Muscle of leg (tissue), 11 donors: Measurements from ENCODE around the gene FBXO34. TPM values are rescaled to one million over a fixed set of nuclear protein-coding genes. Genes with fewer than 3 reads are reported as not detected.
"Not testable (repeated sequence)": the region's sequence is repeated elsewhere in the genome, so short reads cannot be mapped to it uniquely, and the experiment has no call there.

Experiments
- DNase-seq: peaks from one replicate; pipeline ENCODE4 v3.0.0; 2013
- H3K27ac ChIP-seq: one replicate; pipeline ENCODE4 v1.5.1; 2013; ENCODE audit warnings: mild to moderate bottlenecking, low read length, control low read depth
- H3K27me3 ChIP-seq: one replicate; pipeline ENCODE4 v1.6.1; 2013; ENCODE audit warnings: low read length; ENCODE audit not compliant: control insufficient read depth, insufficient read depth
- H3K36me3 ChIP-seq: one replicate; pipeline ENCODE4 v1.6.1; 2013; ENCODE audit warnings: low read length; ENCODE audit not compliant: control insufficient read depth, insufficient read depth
- H3K4me1 ChIP-seq: one replicate; pipeline ENCODE4 v1.6.1; 2013; ENCODE audit warnings: low read length; ENCODE audit not compliant: control insufficient read depth, insufficient read depth
- H3K4me3 ChIP-seq: one replicate; pipeline ENCODE4 v1.5.1; 2013; ENCODE audit warnings: low read length, control low read depth
- H3K9me3 ChIP-seq: replicated peaks from 2 replicates; pipeline ENCODE4 v1.6.1; 2013; ENCODE audit warnings: low read depth, low read length; ENCODE audit not compliant: control insufficient read depth
- WGBS: methylation state at CpG from one replicate; pipeline ENCODE4 v1.1.5; 2013; ENCODE audit warnings: missing lambda C conversion rate; ENCODE audit not compliant: insufficient coverage; 5-methylcytosine and 5-hydroxymethylcytosine counted together
- polyA plus RNA-seq, 8 donors: library from polyadenylated mRNA; unstranded; fragments of 120-200 nt; gene quantifications; one replicate each; pipeline versions ENCODE4 v1.2.1 to v1.2.3, GENCODE V29; 2013; ENCODE audit warnings: inconsistent platforms in 1 of 8, low replicate concordance in 1 of 8; ENCODE audit not compliant: insufficient read length in 8 of 8, insufficient read depth in 1 of 8
- total RNA-seq: library from RNA; stranded (reverse); fragments of 120-200 nt; gene quantifications from one replicate; pipeline ENCODE4 v1.2.4, GENCODE V29; 2013

FBXO34 gene
- total and polyA plus RNA-seq, 9 donors = 14.9 to 21.6 (median 16.8) TPM

GRCh38 chr14:55374771-55375170 is 103.5 kb downstream of the FBXO34 start:
- H3K4me1 ChIP-seq = no peaks in the 10 kb centered on the region
- no peaks in the 10 kb centered on the region for H3K27me3 ChIP-seq
- no peak overlapping the region for H3K4me3 ChIP-seq
- no peak for DNase-seq
- H3K27ac ChIP-seq = no peak overlapping the region
- H3K9me3 ChIP-seq = no peaks in the 10 kb centered on the region
- WGBS = 100% methylated on average over 2 of the region's 4 CpGs
- H3K36me3 ChIP-seq = peaks cover 36% of the 10 kb centered on the region

- DNase-seq = no peak
- H3K4me1 ChIP-seq = no peaks in the 10 kb centered on the region
- peaks cover 39% of the 10 kb centered on the region for H3K36me3 ChIP-seq
- WGBS = 97% methylated on average over 3 of the region's 5 CpGs
- H3K27ac ChIP-seq = no peak overlapping the region
- H3K27me3 ChIP-seq = no peaks in the 10 kb centered on the region
- H3K9me3 ChIP-seq = no peaks in the 10 kb centered on the region
- H3K4me3 ChIP-seq = no peak overlapping the region
These were observed 106.0 kb downstream of the FBXO34 start for GRCh38 chr14:55377236-55377635.

DNA sequence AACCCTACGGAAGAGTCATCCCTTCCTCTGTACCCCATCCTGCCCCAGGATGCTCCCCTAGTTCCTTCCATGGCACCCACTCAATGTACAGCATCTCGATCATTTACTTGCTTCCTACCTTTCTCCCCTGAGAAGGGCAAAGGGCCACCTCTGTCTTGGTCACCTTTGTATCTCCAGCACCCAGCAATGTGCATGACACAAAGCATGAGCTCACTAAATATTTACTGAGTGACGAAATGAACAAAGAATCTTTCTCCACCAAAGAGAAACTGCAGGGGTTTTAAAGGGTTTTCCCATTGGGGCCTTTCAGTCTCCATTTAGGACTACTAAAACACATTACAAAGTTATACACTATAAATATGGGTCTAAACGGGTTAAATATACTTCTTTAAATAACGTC is 109.8 kb downstream of the FBXO34 start:
- H3K4me3 ChIP-seq = no peak overlapping the region
- no peak for DNase-seq
- no peaks in the 10 kb centered on the region for H3K27me3 ChIP-seq
- peaks cover 45% of the 10 kb centered on the region for H3K36me3 ChIP-seq
- H3K27ac ChIP-seq = no peak overlapping the region
- 95% methylated on average over 2 of the region's 5 CpGs for WGBS
- H3K9me3 ChIP-seq = no peaks in the 10 kb centered on the region
- H3K4me1 ChIP-seq = no peaks in the 10 kb centered on the region

DNA sequence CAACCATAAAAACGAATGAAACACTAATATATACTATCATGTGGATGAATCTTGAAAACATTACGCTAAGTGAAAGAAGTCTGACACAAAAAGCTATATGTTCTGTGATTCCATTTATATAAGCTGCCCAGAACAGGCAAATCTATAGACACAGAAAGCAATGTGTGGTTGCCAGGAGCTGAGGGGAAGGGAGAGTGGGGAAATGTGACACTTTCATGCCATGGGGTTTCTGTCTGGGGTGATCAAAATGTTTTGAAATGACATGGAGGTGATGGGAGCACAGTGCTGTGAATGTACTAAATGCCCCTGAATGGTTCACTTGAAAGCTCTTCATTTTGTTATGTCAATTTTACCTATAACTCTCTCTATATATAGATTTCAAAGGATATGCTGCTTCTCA is 110.3 kb downstream of the FBXO34 start:
- Histone ChIP-seq H3K4me3 (no peak overlapping the region), H3K27ac (no peak overlapping the region)
- no peak for DNase-seq

DNA sequence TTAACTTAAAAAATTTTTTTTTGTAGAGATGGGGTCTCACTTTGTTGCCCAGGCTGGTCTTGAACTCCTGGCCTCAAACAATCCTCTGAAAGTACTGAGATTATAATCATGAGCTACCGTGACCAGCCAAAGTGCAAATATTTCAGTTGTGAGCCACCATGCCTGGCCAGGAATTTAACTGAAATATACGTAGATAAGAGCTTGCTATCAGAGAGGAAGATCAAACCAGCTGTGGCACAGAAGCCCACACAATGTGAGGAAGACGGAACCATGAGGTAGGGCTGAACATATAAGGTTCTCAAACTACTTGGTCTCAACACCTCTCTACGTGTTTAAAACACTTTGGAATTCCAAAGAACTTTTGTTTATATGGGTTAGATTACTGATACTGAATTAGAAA is 111.3 kb downstream of the FBXO34 start:
- H3K36me3 ChIP-seq = peaks cover 40% of the 10 kb centered on the region
- H3K27ac ChIP-seq = no peak overlapping the region

More for the DNA sequence above, 110.3 kb downstream of the FBXO34 start:
- Histone ChIP-seq H3K4me1 (no peaks in the 10 kb centered on the region), H3K36me3 (peaks cover 40% of the 10 kb centered on the region), H3K27me3 (no peaks in the 10 kb centered on the region), H3K9me3 (no peaks in the 10 kb centered on the region)
- WGBS = no CpG with 5 or more reads among the region's 2 CpGs

DNA sequence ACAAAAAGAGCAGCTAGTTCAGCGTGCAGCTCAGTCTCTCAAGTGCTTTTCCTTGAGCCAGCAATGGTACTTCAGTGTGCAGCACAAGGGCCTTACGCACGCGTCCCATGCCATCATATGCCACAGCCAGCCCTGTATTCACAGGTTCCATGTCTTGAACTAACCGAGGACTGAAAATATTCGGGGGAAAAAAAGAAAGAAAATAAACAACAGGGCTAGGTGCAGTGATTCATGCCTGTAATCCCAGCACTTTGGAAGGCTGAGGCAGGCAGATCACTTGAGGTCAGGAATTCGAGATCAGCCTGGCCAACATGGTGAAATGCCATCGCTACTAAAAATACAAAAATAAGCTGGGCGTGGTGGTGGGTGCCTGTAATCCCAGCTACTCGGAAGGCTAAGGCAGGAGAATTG is 111.8 kb downstream of the FBXO34 start:
- WGBS = 92% methylated on average over 8 of the region's 10 CpGs
- H3K4me1 ChIP-seq, H3K27ac ChIP-seq, H3K27me3 ChIP-seq, H3K9me3 ChIP-seq, DNase-seq, H3K4me3 ChIP-seq: not testable (repeated sequence)
- peaks cover 40% of the 10 kb centered on the region for H3K36me3 ChIP-seq

More for the DNA sequence above, 111.3 kb downstream of the FBXO34 start:
- H3K4me1 ChIP-seq = no peaks in the 10 kb centered on the region
- no peaks in the 10 kb centered on the region for H3K9me3 ChIP-seq
- no peak for DNase-seq
- H3K27me3 ChIP-seq = no peaks in the 10 kb centered on the region
- no peak overlapping the region for H3K4me3 ChIP-seq
- 100% methylated on average over 2 of the region's 4 CpGs for WGBS

DNA sequence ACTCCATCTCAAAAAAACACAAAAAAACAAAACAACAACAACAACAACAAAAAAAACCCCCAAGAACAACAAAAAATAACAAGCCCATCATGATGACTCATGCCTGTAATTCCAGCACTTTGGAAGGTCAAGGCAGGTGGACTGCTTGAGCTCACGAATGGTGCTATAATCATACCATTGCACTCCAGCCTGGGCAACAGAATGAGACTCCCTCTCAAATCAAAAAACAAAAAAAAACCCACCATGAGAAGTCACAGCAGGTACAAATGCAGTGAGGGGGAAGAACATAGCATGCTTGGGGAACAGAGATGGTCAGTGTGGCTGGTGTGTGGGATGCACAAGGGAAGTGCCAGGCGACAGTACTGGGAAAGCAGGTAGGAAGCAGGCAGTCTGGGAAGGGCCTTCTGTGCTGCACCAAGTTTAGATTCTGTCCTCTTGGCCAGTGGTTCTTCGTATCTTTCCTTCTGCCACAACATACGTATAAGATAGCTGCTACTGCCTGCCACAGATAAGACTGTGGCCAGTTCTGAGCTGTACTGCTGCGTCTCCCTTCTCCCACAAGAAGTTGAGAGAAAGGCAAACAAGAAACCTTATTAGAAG is 112.4 kb downstream of the FBXO34 start:
- no peaks in the 10 kb centered on the region for H3K9me3 ChIP-seq
- peaks cover 37% of the 10 kb centered on the region for H3K36me3 ChIP-seq
- H3K27ac ChIP-seq = peak overlapping the region; percentile 35
- no peak overlapping the region for H3K4me3 ChIP-seq
- DNase-seq = no peak
- H3K27me3 ChIP-seq = no peaks in the 10 kb centered on the region
- H3K4me1 ChIP-seq = no peaks in the 10 kb centered on the region
- whole genome bisulfite sequencing = 86% methylated on average over 3 of the region's 5 CpGs

GRCh38 chr14:55384536-55384935 is 113.3 kb downstream of the FBXO34 start:
- peaks cover 39% of the 10 kb centered on the region for H3K36me3 ChIP-seq
- no peak for DNase-seq
- H3K4me3 ChIP-seq = no peak overlapping the region
- WGBS = 82% methylated on average over 3 of the region's 3 CpGs
- no peak overlapping the region for H3K27ac ChIP-seq
- no peaks in the 10 kb centered on the region for H3K4me1 ChIP-seq
- no peaks in the 10 kb centered on the region for H3K27me3 ChIP-seq
- H3K9me3 ChIP-seq = no peaks in the 10 kb centered on the region

GRCh38 chr14:55386037-55386808 is 115.0 kb downstream of the FBXO34 start:
- Histone ChIP-seq H3K27me3 (no peaks in the 10 kb centered on the region), H3K27ac (no peak overlapping the region), H3K36me3 (peaks cover 34% of the 10 kb centered on the region), H3K9me3 (no peaks in the 10 kb centered on the region), H3K4me1 (no peaks in the 10 kb centered on the region), H3K4me3 (no peak overlapping the region)
- WGBS = 95% methylated on average over 4 of the region's 6 CpGs
- DNase-seq = no peak

DNA sequence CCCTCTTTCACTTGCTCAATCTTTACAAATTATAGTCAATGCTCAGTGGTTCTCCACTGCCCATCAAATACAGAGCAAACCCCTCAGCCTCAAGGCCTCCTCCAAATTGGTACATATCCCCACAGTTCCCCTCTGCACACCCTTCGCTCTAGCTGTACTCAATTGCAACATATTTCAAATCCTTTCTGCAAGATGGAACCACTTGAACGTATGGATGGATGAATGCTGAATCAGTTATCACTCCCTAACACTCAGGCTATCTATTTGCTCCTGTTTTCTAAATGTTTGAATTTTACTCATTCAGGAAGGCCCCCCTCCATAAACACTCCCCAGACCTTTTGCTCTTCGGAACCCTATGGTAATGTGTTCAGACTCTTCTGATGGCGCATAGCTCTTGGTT is 115.9 kb downstream of the FBXO34 start:
- H3K36me3 ChIP-seq = peaks cover 29% of the 10 kb centered on the region
- H3K27me3 ChIP-seq = no peaks in the 10 kb centered on the region
- H3K27ac ChIP-seq = no peak overlapping the region
- DNase-seq = no peak
- no peaks in the 10 kb centered on the region for H3K9me3 ChIP-seq
- 100% methylated on average over 2 of the region's 4 CpGs for WGBS
- H3K4me3 ChIP-seq = no peak overlapping the region
- no peaks in the 10 kb centered on the region for H3K4me1 ChIP-seq
